Neuronal stem cell (in vitro differentiated cells): ENCODE data around the gene NDUFC1.

ENCODE experiments used
- DNase-seq: peaks from one replicate; pipeline ENCODE4 v3.0.0-alpha.2; 2013; ENCODE audit warnings: low spot score
- H2AFZ ChIP-seq: one replicate; pipeline ENCODE4 v1.6.1; 2013; ENCODE audit warnings: mild to moderate bottlenecking, low read length, inconsistent platforms
- H2AK5ac ChIP-seq: 2 replicates; pipeline ENCODE4 v1.6.1; 2013; ENCODE audit warnings: low read depth, mild to moderate bottlenecking, inconsistent platforms, low read length, moderate library complexity, mixed read lengths
- H2BK120ac ChIP-seq: 2 replicates; pipeline ENCODE4 v1.6.1; 2013; ENCODE audit warnings: low read depth, mild to moderate bottlenecking, inconsistent platforms, low read length, moderate library complexity, mixed read lengths
- H2BK12ac ChIP-seq: one replicate; pipeline ENCODE4 v1.6.1; 2013; ENCODE audit warnings: low read length, inconsistent platforms
- H2BK15ac ChIP-seq: 2 replicates; pipeline ENCODE4 v1.6.1; 2013; ENCODE audit warnings: mild to moderate bottlenecking, low read length, inconsistent platforms, mixed read lengths
- H2BK5ac ChIP-seq: one replicate; pipeline ENCODE4 v1.6.1; 2013; ENCODE audit warnings: inconsistent platforms, mild to moderate bottlenecking, low read length, moderate library complexity
- H3K14ac ChIP-seq: one replicate; pipeline ENCODE4 v1.6.1; 2013; ENCODE audit warnings: low read length, inconsistent platforms
- H3K18ac ChIP-seq: 2 replicates; pipeline ENCODE4 v1.6.1; 2013; ENCODE audit warnings: low read length, inconsistent platforms
- H3K23ac ChIP-seq: 2 replicates; pipeline ENCODE4 v1.6.1; 2013; ENCODE audit warnings: low read depth, mild to moderate bottlenecking, mixed read lengths, low read length, inconsistent platforms; ENCODE audit not compliant: poor library complexity
- H3K27ac ChIP-seq: replicated peaks from 3 replicates; pipeline ENCODE4 v1.5.1; 2013; ENCODE audit warnings: low read length, inconsistent platforms
- H3K27me3 ChIP-seq, 3 experiments: 2 replicates each; pipeline ENCODE4 v1.6.1; 2013; ENCODE audit warnings: low read length in 3 of 3, mild to moderate bottlenecking in 2 of 3, inconsistent platforms in 1 of 3, low read depth in 1 of 3, mixed read lengths in 1 of 3, moderate library complexity in 1 of 3; ENCODE audit not compliant: control insufficient read depth in 3 of 3, insufficient read depth in 3 of 3
- H3K36me3 ChIP-seq, 2 donors: replicated peaks in 1 of 2; 2 replicates each; pipeline ENCODE4 v1.6.1; 2013; ENCODE audit warnings: low read length in 2 of 2; ENCODE audit not compliant: control insufficient read depth in 2 of 2, insufficient read depth in 2 of 2
- H3K4ac ChIP-seq: 2 replicates; pipeline ENCODE4 v1.6.1; 2013; ENCODE audit warnings: inconsistent platforms, mild to moderate bottlenecking, low read length, moderate library complexity
- H3K4me1 ChIP-seq, 2 donors: 1 replicate in 1 of 2; 2 replicates in 1 of 2; pipeline ENCODE4 v1.6.1; 2013; ENCODE audit warnings: low read length in 2 of 2, low read depth in 1 of 2; ENCODE audit not compliant: control insufficient read depth in 2 of 2, insufficient read depth in 1 of 2
- H3K4me2 ChIP-seq: one replicate; pipeline ENCODE4 v1.6.1; 2013; ENCODE audit warnings: mild to moderate bottlenecking, low read length, inconsistent platforms; ENCODE audit not compliant: insufficient read depth, poor library complexity, severe bottlenecking
- H3K4me3 ChIP-seq, 2 donors: 2 replicates each; pipeline ENCODE4 v1.5.1; 2013; ENCODE audit warnings: low read length in 2 of 2, mild to moderate bottlenecking in 2 of 2, inconsistent platforms in 1 of 2, moderate library complexity in 1 of 2
- H3K79me1 ChIP-seq: one replicate; pipeline ENCODE4 v1.6.1; 2013; ENCODE audit warnings: low read depth, mild to moderate bottlenecking, inconsistent platforms, low read length, moderate library complexity
- H3K9ac ChIP-seq: one replicate; pipeline ENCODE4 v1.6.1; 2013; ENCODE audit warnings: mild to moderate bottlenecking, low read depth, low read length, inconsistent platforms; ENCODE audit not compliant: poor library complexity
- H3K9me3 ChIP-seq, 2 donors: replicated peaks in 1 of 2; 2 replicates each; pipeline versions ENCODE3 to v1.6.1; 2013; ENCODE audit warnings: low read length in 2 of 2, mild to moderate bottlenecking in 2 of 2, inconsistent platforms in 1 of 2, low read depth in 1 of 2, mixed read lengths in 1 of 2, moderate library complexity in 1 of 2; ENCODE audit not compliant: control insufficient read depth in 2 of 2, insufficient read depth in 1 of 2
- H4K8ac ChIP-seq: one replicate; pipeline ENCODE4 v1.6.1; 2013; ENCODE audit warnings: low read depth, mild to moderate bottlenecking, inconsistent platforms, low read length, moderate library complexity
- H4K91ac ChIP-seq: one replicate; pipeline ENCODE4 v1.6.1; 2013; ENCODE audit warnings: low read length, low read depth, mild to moderate bottlenecking, inconsistent platforms; ENCODE audit not compliant: poor library complexity
- WGBS, 2 donors: extraction: QIAGEN DNeasy Blood & Tissue Kit; methylation state at CpG; one replicate each; pipeline ENCODE4 v1.1.7; 2013; ENCODE audit warnings: missing lambda C conversion rate in 2 of 2, mixed read lengths in 1 of 2; ENCODE audit not compliant: insufficient read length in 2 of 2, insufficient replicate concordance in 1 of 2; ENCODE audit errors: extremely low coverage in 2 of 2; 5-methylcytosine and 5-hydroxymethylcytosine counted together

NDUFC1 gene

GRCh38 chr4:139286186-139286698, 16.0 kb downstream of the NDUFC1 start:
- H3K4me2 ChIP-seq: no peak overlapping the region
- no peak overlapping the region for H3K4me3 ChIP-seq
- H2AK5ac ChIP-seq: no peak overlapping the region
- H2BK15ac ChIP-seq: no peak overlapping the region
- H3K36me3 ChIP-seq: peaks cover 0 to 30% of the 10 kb centered on the region in 2 donors
- no CpG with 5 or more reads among the region's 7 CpGs for WGBS, 2 donors
- no peak overlapping the region for H2BK12ac ChIP-seq
- no peak overlapping the region for H2BK5ac ChIP-seq
- no peak overlapping the region for H3K4ac ChIP-seq
- no peak overlapping the region for H3K9ac ChIP-seq
- H3K23ac ChIP-seq: no peak overlapping the region
- no peak overlapping the region for H4K8ac ChIP-seq
- no peak overlapping the region for H2AFZ ChIP-seq
- H3K14ac ChIP-seq: no peak overlapping the region
- H3K27ac ChIP-seq: no peak overlapping the region
- H3K9me3 ChIP-seq: no peaks in the 10 kb centered on the region
- H4K91ac ChIP-seq: no peak overlapping the region
- no peak overlapping the region for H3K18ac ChIP-seq
- H2BK120ac ChIP-seq: no peak overlapping the region
- no peak for DNase-seq
- H3K4me1 ChIP-seq: no peaks in the 10 kb centered on the region
- H3K27me3 ChIP-seq: no peaks in the 10 kb centered on the region
- no peaks in the 10 kb centered on the region for H3K79me1 ChIP-seq

- Histone ChIP-seq H3K9ac (no peak overlapping the region), H2BK15ac (no peak overlapping the region), H2AK5ac (no peak overlapping the region), H4K8ac (no peak overlapping the region), H2BK5ac (no peak overlapping the region), H3K9me3 (no peaks in the 10 kb centered on the region), H3K18ac (no peak overlapping the region), H4K91ac (no peak overlapping the region), H2BK120ac (no peak overlapping the region), H2BK12ac (no peak overlapping the region), H3K27me3 (peaks cover 2 to 18% (median 17%) of the 10 kb centered on the region in 3 experiments), H3K36me3 (no peaks in the 10 kb centered on the region), H3K4me2 (no peak overlapping the region), H3K4ac (no peak overlapping the region), H3K4me1 (peaks cover 0 to 2% of the 10 kb centered on the region in 2 donors), H3K23ac (no peak overlapping the region), H3K4me3 (no peak overlapping the region), H3K14ac (no peak overlapping the region), H2AFZ (no peak overlapping the region), H3K79me1 (no peaks in the 10 kb centered on the region), H3K27ac (no peak overlapping the region)
- DNase-seq: no peak
Measured at GRCh38 chr4:139282721-139283075, 19.6 kb downstream of the NDUFC1 start.

GRCh38 chr4:139282065-139282720, 20.1 kb downstream of the NDUFC1 start:
- H3K36me3 ChIP-seq: no peaks in the 10 kb centered on the region
- no peaks in the 10 kb centered on the region for H3K9me3 ChIP-seq
- H3K9ac ChIP-seq: no peak overlapping the region
- H2AK5ac ChIP-seq: no peak overlapping the region
- H3K4me2 ChIP-seq: no peak overlapping the region
- no peak overlapping the region for H2BK15ac ChIP-seq
- DNase-seq: no peak
- H2BK12ac ChIP-seq: no peak overlapping the region
- no peak overlapping the region for H2AFZ ChIP-seq
- H3K18ac ChIP-seq: no peak overlapping the region
- no peak overlapping the region for H3K4ac ChIP-seq
- no peak overlapping the region for H2BK5ac ChIP-seq
- H3K4me1 ChIP-seq: peaks cover 0 to 2% of the 10 kb centered on the region in 2 donors
- H2BK120ac ChIP-seq: no peak overlapping the region
- WGBS, 2 donors: no CpG with 5 or more reads among the region's 7 CpGs
- no peak overlapping the region for H3K4me3 ChIP-seq
- H3K14ac ChIP-seq: no peak overlapping the region
- no peak overlapping the region for H4K8ac ChIP-seq
- H3K27ac ChIP-seq: no peak overlapping the region
- no peak overlapping the region for H3K23ac ChIP-seq
- H3K79me1 ChIP-seq: no peaks in the 10 kb centered on the region
- no peak overlapping the region for H4K91ac ChIP-seq
- H3K27me3 ChIP-seq: peaks cover 2 to 18% (median 17%) of the 10 kb centered on the region in 3 experiments

- Histone ChIP-seq H3K4ac (no peak within 1 kb of the TSS), H3K27ac (no peak within 1 kb of the TSS), H3K4me3 (peak within 1 kb of the TSS; percentile 38 to 75), H2BK15ac (no peak within 1 kb of the TSS), H4K8ac (no peak within 1 kb of the TSS), H2BK120ac (no peak within 1 kb of the TSS), H2AFZ (peak within 1 kb of the TSS; percentile 87), H3K23ac (peak within 1 kb of the TSS; percentile 14), H3K18ac (peak within 1 kb of the TSS; percentile 79), H3K14ac (no peak within 1 kb of the TSS), H3K9me3 (no peaks in the 10 kb centered on the region), H3K27me3 (peaks cover 2 to 18% (median 17%) of the 10 kb centered on the region in 3 experiments), H3K4me2 (peak within 1 kb of the TSS; percentile 97), H2BK12ac (no peak within 1 kb of the TSS), H2BK5ac (no peak within 1 kb of the TSS), H3K4me1 (peaks cover 0 to 2% of the 10 kb centered on the region in 2 donors), H4K91ac (no peak within 1 kb of the TSS), H3K9ac (peak within 1 kb of the TSS; percentile 36), H3K36me3 (no peaks in the 10 kb centered on the region), H3K79me1 (no peaks in the 10 kb centered on the region), H2AK5ac (no peak within 1 kb of the TSS)
- no CpG with 5 or more reads among the region's 51 CpGs for WGBS, 2 donors
- DNase-seq: peak; percentile 54
Measured at GRCh38 chr4:139279760-139280620, 22.3 kb downstream of the NDUFC1 start, which contains the start of gene MGARP. Gene MGARP, minus strand, starts transcription at chr4:139280225. Its CDS starts 67 bp downstream, at chr4:139280158.
